ENCODE measurements around the gene IRF2.

IRF2 gene

DNA sequence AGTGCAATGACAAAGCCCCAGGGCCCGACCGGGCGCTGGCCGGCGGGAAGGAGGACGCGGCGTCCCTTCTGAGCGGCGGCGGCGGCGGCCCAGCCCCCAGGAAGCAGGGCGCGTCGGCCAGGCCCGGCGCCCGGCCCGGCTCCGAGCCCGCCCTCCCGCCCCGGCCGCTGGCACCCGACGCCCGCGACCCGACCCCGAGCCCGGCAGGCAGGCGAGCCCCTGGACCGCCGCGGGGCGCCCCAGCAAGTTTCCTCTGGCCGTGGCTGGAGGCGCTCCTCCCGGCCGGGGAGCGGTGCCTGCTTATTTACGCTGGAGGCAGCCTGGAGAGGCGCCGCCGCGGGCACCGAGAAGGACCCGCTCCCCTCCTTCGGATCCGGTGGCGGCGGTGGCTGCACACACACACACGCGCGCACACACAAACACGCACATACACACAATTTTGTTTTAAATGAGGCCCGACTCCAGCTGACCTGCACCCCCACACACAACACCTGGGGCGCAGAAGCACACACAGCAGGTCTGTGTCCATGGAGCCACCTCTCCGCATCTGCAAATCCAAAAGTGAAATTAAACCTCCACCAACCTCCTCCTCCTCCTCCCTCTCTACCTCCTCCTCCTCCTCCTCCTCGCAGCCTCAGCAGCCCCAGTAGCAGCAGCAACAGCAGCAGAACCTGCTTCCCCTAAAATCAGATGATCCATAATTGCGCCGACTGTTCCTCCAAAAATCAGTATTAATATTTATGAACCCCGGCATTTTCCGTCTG, 669 bp downstream of the IRF2 start:
- peak; percentile 39 for DNase-seq

DNA sequence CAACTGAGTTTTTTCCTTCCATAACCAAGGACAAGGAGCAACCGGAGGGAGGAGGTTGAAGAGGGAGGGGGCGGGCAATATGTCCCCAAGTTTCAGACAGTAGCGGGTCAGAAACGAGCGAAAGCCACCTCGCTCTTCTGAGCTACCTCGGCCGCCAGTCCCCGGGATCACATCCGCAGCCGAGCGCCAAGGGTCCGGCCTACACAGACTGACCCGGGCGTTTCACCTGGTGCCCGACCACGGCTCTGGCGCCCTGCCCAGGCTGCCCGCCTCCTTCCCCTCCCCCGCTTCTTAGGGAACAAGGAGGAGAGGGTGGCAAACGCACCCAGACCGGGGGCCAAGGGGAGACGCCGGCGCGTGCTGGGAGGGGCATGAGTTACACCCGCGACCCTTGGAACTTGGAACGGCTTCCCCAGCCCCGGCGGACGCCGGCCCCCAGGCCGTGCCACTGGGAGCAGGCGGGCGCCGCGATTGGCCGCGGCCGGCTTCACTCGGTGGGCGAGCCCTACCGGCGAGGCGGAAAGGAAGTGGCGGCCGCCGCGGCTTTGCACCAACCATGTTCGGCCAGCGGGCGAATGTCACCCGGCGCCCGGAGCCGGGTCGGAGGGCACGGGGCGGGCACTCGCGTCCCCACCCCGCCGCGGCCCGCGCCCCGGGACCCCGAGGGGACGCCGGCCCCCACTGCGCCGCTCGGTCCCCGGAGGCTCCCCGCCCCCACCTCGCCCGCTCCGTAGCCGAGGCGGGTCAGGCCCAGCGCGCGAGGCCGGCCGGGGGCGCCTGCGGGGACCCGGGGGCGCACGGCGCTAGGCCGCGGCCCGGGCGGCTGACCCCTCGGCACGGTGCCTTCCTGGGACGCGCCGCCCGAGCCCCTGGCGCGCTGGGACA, 1.5 kb downstream of the IRF2 start:
- DNase-seq = peak; percentile 58

DNA sequence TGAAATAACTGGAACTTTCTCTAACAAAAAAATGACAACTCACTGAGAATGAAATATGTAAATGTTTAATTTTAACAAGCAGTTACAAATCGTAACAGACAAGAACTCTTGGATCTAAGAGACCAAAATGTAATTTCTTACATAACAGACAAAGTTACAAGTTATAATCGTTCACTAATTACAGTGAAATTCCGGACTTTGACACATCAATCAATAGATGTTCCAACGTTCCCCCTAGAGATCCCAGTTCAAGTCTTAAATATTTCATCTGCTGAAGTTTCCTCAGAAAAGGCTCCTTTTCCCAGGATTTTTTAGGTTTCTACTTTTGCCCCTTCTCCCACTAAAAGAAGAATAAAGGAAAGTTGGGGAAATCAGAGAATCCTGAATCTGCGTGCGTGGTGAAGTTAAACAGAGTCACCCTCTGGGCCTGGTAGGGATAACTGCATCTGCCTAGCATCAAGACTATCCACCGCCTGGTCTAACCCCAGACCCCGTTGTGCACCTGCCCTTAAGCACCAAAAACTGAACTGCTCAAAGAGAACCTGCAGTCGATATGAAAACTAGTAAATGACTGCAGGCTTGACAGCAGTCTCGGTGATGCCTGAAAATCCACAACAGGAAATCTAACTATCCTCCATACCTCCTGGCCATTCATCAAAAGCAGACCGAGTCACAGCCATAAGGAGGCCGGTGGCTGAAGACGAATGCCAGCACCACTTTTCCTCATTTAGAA, 2.3 kb downstream of the IRF2 start:
- DNase-seq = peak; percentile 58

DNA sequence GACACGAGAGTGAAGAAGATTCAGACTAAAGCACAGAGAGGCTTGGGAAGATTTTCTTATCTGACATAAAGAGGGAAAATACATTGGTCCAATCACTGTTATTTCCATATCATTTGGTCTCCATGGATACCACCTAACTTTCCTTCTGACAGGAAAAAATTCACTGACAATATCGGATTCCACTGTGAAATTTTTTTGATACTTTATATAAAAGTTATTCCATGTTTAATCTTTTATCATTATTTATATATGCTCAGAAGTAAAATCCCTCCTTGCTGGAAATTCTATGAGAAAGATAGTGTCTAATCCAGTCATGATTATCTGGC, 3.6 kb downstream of the IRF2 start:
- DNase-seq = no peak

DNA sequence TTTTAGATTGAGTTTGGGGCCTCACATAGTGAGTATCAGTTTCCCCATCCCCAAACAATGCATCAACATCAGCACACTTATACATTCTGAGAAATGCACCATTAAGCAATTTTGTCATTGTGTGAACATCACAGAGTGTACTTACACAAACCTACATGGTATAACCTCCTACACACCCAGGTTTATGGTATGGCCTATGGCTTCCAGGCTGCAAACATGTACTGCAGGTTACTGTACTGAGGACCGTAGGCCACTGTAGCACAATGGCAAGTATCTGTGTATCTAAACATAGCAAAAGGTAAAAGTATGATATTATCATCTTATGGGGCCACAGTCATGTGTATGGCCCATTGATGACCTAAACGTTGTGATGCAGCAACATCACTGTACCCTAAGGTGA, 7.7 kb downstream of the IRF2 start:
- no peak for DNase-seq

DNA sequence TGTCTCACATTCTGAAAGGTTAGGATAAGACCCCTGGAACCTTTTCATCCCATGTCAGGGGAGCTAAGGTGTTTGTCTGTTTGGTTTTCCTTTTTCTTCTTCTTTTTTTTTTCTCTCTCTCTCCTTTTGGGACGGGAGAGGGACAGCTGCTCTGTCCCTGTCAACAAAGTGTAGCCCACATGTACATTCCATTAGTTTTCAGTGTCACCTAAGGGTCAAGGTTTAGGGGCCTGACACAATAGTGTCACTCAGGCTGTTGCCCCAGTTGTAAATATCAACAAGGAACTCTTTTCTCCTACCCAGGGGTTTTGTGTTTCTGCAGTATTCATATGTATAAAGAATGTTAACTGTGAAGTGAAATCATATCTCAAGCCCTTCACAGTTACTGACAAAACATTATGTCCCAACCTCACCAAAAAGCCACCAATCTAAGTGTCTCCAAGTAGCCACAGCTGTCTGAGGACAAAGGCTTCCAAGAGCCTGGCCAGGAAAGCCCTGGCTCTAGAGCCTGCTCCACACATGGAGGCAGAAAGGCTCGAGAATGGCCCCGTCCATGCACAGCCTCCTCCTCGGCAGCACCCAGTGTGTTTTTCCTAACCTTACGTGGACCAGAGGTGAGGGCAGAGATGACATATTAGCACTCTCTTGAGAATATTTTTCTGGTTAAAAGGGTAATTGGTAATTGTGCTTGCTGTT, 9.4 kb downstream of the IRF2 start:
- no peak for DNase-seq

DNA sequence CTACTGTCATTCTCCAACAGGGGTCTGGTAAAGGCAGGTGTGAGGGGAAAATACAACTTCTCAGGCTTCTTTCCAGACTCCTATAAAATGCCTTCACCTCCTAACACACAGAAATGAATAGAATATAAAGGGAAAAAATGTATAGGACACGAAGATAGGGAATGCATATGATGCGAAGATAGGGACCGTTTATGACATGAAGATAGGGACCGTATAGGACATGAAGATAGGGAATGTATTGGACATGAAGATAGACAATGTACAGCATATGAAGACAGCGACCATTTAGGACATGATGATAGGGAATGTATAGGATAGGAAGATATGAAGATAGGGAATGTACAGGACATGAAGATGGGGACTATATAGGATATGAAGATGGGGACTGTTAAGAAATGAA, 10.5 kb downstream of the IRF2 start:
- no peak for DNase-seq

DNA sequence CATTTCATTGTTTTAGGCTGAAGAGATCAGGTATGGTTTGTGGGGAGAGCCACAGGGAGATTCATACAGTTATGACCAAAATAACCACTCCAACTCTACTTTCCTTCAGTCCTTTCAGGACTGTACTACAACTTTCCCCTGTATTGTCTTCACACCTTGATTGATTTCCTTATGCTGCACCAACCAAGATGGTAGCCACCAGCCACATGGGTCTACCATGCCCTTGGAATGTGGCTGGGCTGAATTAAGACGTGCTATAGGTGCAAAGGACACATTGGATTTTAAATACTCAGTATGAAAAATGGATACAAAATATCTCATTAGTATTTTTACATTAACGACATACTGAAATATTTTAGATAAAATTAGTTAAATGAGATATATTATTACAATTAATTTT, 11.2 kb downstream of the IRF2 start:
- DNase-seq = no peak

DNA sequence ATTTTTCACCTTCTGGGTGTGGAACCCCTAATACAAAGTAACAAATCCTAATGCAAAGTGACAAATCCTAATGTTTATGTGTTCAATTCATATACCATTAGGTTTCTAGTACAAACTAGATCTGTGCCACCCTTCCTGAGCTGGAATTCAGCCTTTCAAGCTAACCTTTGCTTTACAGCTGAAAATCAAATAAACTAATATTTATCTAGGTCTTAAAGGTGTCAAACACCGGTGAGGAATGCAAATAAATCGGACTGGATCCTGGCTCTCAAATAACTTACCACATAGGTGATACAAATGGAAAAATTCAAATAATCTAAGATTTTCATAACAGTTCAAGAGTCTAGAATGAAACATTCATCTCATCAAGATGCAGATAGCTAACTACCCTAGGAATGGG, 11.6 kb downstream of the IRF2 start:
- peak; percentile 91 for DNase-seq

DNA sequence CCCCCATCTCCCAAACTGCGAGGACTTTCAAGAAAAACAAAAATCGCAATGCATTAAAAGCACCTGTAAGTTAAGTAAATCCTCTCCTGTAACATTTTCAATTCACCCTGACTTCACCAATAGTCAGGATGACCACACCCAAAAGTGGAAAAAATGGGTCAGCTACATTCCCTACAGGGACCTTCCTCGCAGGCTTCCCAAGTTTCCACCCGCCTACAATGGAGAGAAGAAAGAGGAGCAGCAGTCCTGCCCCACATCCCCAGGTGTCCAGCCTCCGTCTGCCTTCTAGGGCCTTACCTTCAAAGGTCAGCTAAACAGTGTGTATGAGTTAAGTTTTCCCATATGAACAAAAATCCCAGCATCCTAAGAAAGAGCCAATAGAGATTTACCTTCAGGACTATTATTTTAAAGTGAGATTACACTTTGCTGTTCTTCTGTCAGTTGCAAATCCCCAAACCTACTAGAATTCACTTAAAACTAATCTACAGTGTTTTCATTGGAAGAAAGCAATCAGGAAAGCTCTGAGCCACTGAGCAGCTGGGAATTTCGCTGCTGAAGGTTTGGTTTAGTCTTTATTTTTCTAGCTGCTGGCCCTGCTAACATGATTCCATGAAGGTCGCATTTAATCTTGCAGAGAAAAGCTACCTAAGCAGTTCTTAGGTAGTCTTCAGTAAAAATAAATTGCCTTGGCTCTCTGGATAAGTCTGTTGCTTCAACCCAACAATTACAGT, 12.5 kb downstream of the IRF2 start:
- no peak for DNase-seq

DNA sequence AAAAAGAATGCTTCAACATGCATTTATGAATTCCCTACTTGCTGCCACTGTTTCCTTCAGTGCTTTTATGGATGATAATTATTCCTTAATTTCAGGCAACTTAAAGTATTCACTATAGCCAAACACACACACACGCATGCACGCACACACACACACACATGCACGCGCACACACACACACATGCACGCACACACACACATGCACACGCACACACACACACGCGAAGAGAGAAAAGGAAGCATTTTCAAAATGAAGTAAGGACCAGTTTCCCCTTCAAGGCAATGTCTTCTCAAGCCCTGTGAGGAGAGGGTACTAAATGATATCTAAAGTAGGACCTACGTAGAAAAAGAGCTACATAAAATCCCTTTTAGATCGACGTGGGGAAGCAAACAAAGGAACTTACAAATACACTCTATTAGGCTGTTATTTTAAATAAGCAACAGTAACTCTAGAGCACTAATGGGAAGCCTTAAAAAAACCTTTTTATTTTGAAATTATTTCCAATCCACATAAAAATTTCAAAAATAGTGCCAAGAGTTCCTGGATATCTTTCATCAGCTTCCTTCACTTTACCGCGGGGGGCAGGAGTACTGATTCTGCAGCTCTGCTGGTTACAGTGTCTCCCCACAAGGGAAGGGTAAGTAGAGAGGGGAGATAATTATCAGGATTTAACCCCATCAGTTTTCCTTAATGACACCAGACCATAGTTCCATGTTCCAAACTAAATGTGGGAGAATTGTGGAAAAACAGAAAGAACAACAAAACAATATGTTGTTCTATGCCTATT, 13.7 kb downstream of the IRF2 start:
- DNase-seq = no peak

DNA sequence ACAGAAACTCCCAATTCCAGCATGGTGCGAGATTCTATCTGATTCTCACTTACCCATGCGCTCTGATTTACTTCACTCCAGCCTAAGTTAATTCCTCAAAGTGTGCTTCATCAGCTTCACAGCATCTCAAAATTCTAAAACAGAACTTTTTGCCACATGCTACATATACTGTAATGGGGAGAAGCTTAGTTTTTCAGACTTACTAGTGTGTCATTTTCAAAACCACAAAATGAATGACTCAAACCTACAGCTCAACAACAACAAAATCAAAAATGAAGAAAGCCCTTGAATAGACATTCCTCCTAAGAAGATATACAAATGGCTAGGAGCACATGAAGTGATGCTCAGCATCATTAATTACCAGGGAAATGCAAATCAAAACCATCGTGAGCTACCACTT, 14.9 kb downstream of the IRF2 start:
- no peak for DNase-seq

DNA sequence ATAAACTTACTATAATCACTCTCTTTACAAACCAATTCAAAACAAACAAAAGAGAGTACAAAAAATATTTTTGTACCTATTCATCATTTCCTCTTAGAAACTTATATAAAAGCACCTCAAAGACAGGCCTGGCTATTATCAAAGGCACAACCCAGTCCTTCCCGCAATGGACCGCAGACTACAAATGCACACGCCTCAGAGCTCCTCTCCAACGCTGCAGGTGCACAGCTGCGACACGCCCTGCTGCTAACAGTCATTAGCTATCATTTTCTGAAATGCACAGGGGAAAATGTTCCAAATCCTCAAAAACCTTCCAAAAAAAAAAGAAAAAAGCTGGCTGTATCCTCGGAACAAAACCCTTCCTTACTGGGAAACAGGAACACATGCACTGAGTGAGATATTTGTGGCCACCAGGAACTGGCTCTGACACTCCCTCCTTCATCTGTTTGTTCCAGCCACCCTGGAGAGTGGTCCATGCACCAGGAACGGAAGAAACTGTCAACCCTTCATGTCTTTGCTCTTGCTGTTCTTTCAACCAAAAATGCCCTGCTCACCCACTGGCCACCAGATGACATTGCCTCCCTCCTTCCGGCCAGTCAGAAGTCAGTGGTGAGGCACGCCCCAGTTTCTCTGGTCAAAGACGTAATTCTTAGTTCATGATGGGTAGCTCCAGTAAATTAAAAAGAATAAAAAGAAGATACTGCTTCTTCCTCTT, 16.7 kb downstream of the IRF2 start:
- DNase-seq = peak; percentile 25

DNA sequence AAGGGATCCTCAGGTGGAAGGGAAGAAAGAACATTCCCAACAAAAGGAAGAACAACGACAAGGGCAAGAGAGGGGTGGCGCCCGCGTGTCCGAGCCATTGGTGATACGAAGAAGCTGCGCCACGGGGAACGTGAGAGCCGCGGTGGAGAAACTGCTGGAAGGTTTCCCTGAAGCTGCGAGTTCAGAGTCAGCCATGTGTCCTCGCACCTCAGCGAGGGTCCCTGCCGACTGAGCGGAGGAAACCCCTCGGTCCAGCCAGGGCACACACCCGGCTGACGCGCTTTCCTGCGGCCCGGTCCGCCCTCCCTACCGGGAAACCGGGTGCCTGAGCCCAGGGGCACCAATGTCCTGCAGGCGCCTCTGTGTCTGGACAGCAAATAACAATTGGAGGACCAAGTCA, 18.0 kb downstream of the IRF2 start:
- no peak for DNase-seq

DNA sequence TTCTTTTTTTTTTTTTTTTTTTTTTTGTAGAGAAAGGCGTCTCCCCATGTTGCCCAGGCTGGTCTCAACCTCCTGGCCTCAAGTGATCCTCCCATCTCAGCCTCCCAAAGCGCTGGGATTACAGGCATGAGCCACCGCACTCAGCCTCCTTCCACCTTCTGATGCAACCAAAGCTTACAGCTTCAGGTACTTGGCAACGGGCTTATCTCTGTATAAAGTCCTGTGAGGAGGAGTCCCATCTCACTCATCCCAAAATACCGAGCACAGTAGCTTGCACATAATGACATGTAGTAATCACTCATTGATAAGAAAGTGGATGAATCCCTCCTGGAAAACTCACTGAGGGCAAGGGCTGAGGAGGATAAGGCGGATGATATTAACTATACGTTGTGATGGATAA, 19.1 kb downstream of the IRF2 start:
- no peak for DNase-seq

DNA sequence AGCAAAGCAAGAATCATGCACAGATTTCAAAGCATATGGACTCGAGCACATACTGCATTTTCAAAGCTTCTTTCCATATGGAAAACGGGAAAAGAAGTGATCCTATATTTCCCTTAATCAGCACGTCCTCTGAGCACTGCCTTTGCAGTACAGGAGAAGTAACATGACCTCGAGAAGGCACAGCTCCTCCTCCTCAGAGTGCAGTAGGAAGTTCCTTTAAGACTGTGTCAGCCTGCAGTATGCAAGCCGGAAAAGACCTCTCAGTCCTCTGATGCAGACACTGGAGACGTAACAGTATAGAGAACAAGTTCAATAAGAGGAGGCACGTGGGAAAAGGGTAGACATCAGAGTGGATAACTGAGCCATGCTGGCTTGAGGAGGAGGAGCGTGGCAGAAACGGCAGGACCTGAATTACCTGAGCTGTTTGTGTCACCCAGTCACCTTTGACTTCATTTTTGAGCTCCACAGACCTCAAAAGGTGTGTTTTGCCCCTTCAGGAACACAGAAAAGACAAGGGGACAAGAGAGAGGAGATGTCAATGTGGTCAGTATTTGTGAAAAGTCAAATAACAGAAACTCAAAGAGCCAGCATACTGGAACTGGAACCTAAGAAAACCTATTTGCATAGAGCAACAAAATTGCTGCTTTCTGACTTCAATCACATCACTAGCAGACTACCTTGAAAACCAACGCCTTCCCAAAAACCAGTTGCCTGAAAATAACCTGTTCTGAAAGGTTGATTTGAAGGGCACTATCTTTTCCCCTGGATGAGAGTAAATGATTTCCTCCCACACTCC, 20.8 kb downstream of the IRF2 start:
- no peak for DNase-seq

DNA sequence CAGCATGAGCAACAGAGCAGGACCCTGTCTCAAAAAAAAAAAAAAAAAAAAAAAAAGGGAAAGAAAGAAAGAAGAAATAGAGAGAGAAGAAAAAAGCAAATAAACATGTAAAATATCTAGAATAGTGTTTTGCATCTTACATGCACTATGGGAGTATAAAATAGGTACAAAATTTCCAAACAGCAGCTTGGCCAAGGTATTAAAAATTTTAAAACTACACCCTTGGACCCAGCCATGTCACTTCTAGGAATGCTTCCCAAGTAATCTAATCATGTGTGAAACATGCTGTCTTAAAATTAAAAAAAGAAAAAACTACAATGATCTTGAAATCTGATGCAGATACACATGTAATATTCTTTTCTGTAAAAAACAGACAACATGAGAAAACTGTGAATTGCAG, 21.6 kb downstream of the IRF2 start:
- DNase-seq = no peak

DNA sequence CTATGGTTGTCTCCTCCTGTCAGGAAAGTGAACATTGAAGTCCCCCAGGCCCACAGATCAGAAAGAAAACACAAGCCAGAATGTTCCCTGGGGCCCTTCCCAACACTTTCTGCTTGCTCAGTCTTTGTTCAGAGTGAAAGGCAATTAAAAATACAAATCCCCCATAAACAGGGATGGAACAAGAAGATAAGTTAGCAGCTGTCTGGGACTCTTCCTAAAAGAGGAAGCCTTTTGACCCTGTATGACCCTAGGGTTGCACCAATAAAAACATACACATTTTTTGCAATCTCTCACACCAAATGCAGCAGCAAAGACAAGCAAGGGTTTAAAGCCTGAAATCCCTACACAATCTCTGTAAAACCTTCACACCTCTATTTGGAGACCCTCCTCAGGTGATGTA, 22.6 kb downstream of the IRF2 start:
- no peak for DNase-seq

DNA sequence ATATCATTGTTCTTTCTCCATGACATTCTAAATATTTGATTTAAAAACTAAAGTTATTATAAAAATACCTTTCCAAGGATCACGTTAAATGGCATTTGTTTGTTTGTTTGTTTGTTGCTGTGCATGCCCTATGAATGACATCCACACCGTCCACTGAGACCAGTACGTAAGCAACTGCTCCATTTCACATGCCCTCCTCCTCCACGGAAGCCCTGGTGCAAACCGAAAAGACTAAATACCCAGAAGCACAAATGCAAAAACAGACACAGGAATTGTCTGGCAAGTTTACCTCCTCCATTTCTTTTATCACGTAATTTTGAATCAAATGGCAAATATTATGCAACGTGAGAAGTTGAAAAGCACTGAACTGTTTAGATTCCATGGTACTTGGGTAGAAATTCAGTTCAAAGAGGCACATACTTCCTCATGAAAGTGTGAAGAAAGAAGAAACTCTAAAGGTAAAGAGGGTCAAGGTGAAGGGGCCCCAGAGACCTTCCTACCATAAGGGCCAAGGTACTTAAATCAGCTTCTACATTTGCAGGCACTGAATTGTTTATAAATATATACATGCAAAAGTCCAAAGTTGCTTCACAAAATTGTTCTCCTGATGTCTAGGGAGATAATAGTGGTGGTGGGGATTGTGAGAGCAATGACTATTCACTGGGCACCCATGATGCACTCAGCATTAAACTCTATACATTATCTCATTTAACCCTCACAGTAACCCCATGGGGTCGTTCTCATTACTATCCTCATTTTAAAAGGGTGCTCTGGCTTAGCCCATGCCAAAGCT, 23.4 kb downstream of the IRF2 start:
- peak; percentile 54 for DNase-seq

Data from NCI-H526 treated with DMSO at 0.1 percent for 48 hours (cell line).